Activated CD4-positive, alpha-beta memory T cell treated with anti-CD3 and anti-CD28 coated beads, Interleukin-2, amount 10 ng/mL, durations not matched to agents 7 days and 5 days (primary cell): ENCODE measurements around the gene GPC6. TPM values are rescaled to one million over a fixed set of nuclear protein-coding genes. Genes with fewer than 3 reads are reported as not detected.

Source experiments
- CTCF ChIA-PET: fragments of 350-600 bp; sonication (Branson Sonifier 250); formaldehyde crosslinking; loops from one replicate; lab custom pipeline; 2021; ENCODE audit warnings: antibody characterized with exemption, inconsistent platforms; lab: Charles Lee
- POLR2A ChIA-PET: fragments of 350-600 bp; sonication (Branson Sonifier 250); formaldehyde crosslinking; loops from one replicate; lab custom pipeline; 2021; ENCODE audit warnings: antibody characterized with exemption; lab: Charles Lee
- DNase-seq: peaks from one replicate; pipeline ENCODE4 v3.0.0-alpha.2; 2020
- H3K27ac Mint-ChIP-seq: one replicate; pipeline ENCODE4 v1.8.0; 2021; ENCODE audit warnings: mild to moderate bottlenecking, mixed read lengths
- H3K27me3 Mint-ChIP-seq: one replicate; pipeline ENCODE4 v1.8.0; 2021; ENCODE audit warnings: mixed read lengths
- H3K36me3 Mint-ChIP-seq: one replicate; pipeline ENCODE4 v1.8.0; 2021; ENCODE audit warnings: low read depth, mixed read lengths
- H3K4me1 Mint-ChIP-seq: one replicate; pipeline ENCODE4 v1.8.0; 2021; ENCODE audit warnings: mixed read lengths
- H3K4me3 Mint-ChIP-seq: one replicate; pipeline ENCODE4 v1.8.0; 2021; ENCODE audit warnings: mild to moderate bottlenecking, mixed read lengths
- H3K9me3 Mint-ChIP-seq: one replicate; pipeline ENCODE4 v1.8.0; 2021; ENCODE audit warnings: mixed read lengths
- total RNA-seq, 2 experiments: library from RNA; stranded (reverse); gene quantifications; one replicate each; pipeline ENCODE4 v1.2.3, GENCODE V29; 2021

The GPC6 gene
- total RNA-seq, 2 experiments from 2014 or later = not detected

DNA sequence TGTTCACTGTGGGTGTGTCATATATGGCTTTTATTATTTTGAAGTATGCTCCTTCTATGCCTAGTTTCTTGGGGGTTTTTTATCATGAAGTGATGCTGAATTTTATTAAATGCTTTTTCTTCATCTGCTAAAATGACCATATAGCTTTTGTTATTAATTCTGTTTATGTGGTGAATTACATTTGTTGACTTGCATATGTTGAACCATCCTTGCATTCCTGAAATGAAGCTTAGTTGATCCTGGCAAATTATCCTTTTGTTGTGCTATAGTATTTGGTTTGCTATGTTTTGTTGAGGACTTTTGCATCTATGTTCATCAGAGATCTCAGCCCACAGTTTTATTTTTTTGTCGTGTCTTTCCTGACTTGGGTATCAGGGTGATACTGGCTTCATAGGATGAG is 12.1 kb downstream of the GPC6 start:
- Mint-ChIP-seq H3K27me3 (no peaks in the 10 kb centered on the region), H3K27ac (no peak overlapping the region)
- POLR2A ChIA-PET = no interaction called here

GRCh38 chr13:93243375-93244063 is 16.9 kb downstream of the GPC6 start:
- H3K4me3 Mint-ChIP-seq = no peak overlapping the region
- H3K9me3 Mint-ChIP-seq = peaks cover 16% of the 10 kb centered on the region
- no peak overlapping the region for H3K27ac Mint-ChIP-seq
- no peaks in the 10 kb centered on the region for H3K36me3 Mint-ChIP-seq
- ChIA-PET CTCF (interaction anchor here (0.9 kb wide), 1 partner anchor 14 kb away, joined by 3 read pairs; no protein-coding TSS in a partner anchor), POLR2A (no interaction called here)
- H3K27me3 Mint-ChIP-seq = no peaks in the 10 kb centered on the region
- DNase-seq = no peak
- H3K4me1 Mint-ChIP-seq = no peaks in the 10 kb centered on the region

More for the DNA sequence above, 12.1 kb downstream of the GPC6 start:
- H3K4me3 Mint-ChIP-seq = no peak overlapping the region
- no peaks in the 10 kb centered on the region for H3K36me3 Mint-ChIP-seq
- CTCF ChIA-PET = no interaction called here
- no peaks in the 10 kb centered on the region for H3K4me1 Mint-ChIP-seq
- DNase-seq = no peak
- peaks cover 18% of the 10 kb centered on the region for H3K9me3 Mint-ChIP-seq

DNA sequence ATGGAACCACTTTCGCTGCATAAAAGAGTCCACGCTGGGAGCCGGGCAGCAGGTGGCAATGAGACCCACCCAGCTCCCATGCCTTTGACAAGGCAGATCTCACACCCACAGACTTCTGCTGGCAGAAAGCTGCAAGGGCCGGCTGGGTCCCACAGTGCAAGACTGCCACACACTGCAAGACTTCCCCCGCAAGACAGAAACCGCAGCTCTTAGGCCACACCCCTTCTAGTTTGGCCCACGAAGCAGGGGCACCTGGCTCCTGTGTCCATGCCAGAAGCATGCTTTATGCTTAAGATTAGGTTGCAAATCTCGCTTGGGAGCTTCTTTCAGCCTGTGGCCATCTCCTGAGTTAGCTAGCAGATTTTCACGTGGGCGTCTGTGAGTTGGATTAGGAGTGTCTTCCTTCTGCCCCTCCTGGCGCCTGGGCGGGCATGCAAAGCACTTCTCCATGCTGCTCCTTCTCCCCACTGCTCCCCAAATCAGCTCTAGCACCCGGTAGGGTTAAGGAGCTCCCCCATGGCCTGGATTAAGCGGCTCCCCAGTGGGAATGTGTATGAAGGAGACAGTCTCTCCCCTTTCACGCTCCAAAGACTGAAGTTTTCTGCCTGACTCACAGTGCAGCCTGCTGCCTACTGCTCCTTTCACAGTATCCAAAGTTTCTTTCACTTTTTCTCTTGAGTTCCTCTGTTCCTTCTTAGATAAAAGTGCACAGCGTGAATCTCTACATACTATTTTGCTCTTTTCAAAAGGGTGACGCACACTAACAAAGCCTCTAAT is 17.7 kb downstream of the GPC6 start:
- Mint-ChIP-seq H3K4me3 (no peak overlapping the region), H3K27ac (no peak overlapping the region), H3K27me3 (no peaks in the 10 kb centered on the region), H3K36me3 (no peaks in the 10 kb centered on the region), H3K9me3 (peaks cover 8% of the 10 kb centered on the region), H3K4me1 (no peaks in the 10 kb centered on the region)
- ChIA-PET POLR2A (no interaction called here), CTCF (interaction anchor here (0.9 kb wide), 1 partner anchor 13 kb away, joined by 3 read pairs; no protein-coding TSS in a partner anchor)
- no peak for DNase-seq

DNA sequence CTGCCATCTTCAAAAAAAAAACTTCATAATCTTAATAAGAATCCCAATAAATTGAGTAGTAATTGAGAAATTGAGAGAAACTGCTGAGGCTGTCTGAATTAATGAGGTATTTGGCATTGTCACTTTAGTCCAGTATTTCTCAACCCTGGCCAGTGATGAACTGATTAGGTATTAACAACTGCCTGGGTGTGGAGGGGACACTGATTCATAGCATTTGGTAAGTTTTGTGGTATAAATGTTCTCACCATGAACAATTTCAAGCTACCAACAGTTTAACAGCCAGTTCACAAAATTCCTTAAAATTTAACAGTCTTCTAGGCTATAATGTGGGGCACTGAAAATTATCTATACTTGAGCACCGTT is 18.3 kb downstream of the GPC6 start:
- no peak overlapping the region for H3K27ac Mint-ChIP-seq
- peaks cover 5% of the 10 kb centered on the region for H3K9me3 Mint-ChIP-seq
- H3K4me1 Mint-ChIP-seq = no peaks in the 10 kb centered on the region
- ChIA-PET POLR2A (no interaction called here), CTCF (no interaction called here)
- no peaks in the 10 kb centered on the region for H3K27me3 Mint-ChIP-seq
- H3K36me3 Mint-ChIP-seq = no peaks in the 10 kb centered on the region
- H3K4me3 Mint-ChIP-seq = no peak overlapping the region
- DNase-seq = no peak

DNA sequence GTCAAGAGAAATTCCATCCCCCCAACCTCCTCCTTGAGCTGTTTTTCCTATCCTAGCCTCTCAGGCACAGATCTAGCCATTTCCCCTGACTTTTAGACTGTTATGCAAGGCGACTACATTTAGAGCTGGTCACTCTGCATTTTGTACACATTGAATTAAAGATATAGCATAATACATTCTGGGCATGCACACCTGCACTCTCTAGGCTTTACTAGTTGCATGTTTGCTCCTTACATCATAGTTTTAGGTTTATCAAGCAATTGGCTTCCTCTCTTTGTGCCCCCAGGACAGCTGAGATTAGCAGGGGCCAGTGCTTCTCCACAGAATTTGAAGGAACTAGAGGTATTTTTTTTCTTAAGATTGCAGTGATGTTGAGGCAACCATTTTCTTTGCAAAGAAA is 19.5 kb downstream of the GPC6 start:
- no peak for DNase-seq
- H3K4me3 Mint-ChIP-seq = no peak overlapping the region

GRCh38 chr13:93248627-93249047 is 22.0 kb downstream of the GPC6 start:
- H3K4me1 Mint-ChIP-seq = no peaks in the 10 kb centered on the region

More for the DNA sequence above, 19.5 kb downstream of the GPC6 start:
- no peaks in the 10 kb centered on the region for H3K27me3 Mint-ChIP-seq
- CTCF ChIA-PET = no interaction called here
- POLR2A ChIA-PET = no interaction called here
- no peaks in the 10 kb centered on the region for H3K4me1 Mint-ChIP-seq
- no peak overlapping the region for H3K27ac Mint-ChIP-seq
- peaks cover 3% of the 10 kb centered on the region for H3K9me3 Mint-ChIP-seq
- H3K36me3 Mint-ChIP-seq = no peaks in the 10 kb centered on the region

DNA sequence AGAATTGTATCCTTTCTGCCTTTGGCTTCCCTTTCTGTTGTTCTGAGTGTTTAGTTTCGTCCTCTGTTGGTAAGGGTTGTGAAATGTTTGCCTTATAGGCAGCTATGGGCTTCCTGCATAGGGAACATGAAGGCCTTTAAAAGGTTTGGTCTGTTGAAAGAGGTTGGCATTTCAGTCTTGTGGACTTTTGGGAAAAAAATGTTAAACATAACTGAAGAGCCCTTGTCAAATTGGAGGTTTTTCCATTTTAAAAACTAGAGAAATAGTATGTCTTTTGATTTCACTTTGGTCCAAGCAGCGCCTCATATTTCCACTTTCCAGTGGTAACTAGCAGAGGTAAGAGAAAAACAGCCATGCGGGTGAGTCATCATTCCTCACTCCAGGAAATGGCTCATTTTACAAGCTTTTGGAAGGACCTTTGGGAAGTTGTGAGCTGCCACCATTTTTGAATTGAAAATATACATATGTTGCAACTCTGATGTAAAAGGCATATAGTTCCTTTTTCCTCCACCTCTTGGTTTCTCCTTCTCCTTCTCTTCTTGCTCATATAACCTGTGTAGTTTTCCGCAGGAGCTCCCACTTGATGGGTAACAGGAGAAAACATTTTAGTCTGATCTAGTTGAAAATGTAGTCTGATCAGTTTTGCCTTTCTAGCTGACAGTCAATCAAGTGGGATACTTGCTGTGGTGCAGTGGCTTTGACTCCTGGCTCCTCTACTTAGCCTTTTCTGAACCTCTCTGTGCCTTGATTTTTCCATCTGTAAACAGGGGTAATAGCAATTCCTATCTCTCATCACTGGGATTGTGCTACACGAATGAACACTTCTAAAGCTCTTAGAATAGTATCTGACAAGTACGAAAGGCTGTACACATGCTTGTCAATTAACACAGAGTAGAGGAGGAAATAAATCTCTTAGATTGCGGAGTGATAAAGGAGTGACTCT is 23.0 kb downstream of the GPC6 start:
- Mint-ChIP-seq H3K9me3 (no peaks in the 10 kb centered on the region), H3K36me3 (no peaks in the 10 kb centered on the region), H3K27ac (no peak overlapping the region), H3K4me1 (no peaks in the 10 kb centered on the region), H3K4me3 (no peak overlapping the region), H3K27me3 (no peaks in the 10 kb centered on the region)
- no peak for DNase-seq
- CTCF ChIA-PET = no interaction called here
- POLR2A ChIA-PET = no interaction called here

More at GRCh38 chr13:93248627-93249047, 22.0 kb downstream of the GPC6 start:
- Mint-ChIP-seq H3K36me3 (no peaks in the 10 kb centered on the region), H3K4me3 (no peak overlapping the region), H3K27me3 (no peaks in the 10 kb centered on the region), H3K27ac (no peak overlapping the region), H3K9me3 (no peaks in the 10 kb centered on the region)
- POLR2A ChIA-PET = no interaction called here
- DNase-seq = no peak
- CTCF ChIA-PET = no interaction called here

DNA sequence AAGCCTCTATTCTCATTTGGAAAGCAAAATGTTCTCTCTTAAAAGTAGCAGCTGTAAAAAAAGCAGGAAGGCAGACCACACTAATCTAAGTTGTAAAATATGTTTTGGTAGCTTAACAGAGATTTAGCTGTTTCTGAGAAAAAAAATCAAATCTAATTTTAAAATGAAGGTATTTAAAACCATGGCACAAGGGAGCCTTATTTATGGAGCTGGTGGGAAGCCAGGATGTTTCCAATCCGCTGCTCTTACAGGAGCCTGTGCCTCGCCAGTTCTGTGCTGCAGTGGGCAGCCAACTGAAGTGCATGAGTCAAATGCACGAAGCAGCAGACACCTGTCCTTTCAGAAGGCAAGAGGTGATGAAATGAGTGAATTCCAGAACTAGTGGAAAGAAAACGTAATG is 28.2 kb downstream of the GPC6 start:
- no peaks in the 10 kb centered on the region for H3K27me3 Mint-ChIP-seq
- no peaks in the 10 kb centered on the region for H3K9me3 Mint-ChIP-seq
- H3K36me3 Mint-ChIP-seq = no peaks in the 10 kb centered on the region
- no peak overlapping the region for H3K27ac Mint-ChIP-seq
- DNase-seq = no peak
- no peak overlapping the region for H3K4me3 Mint-ChIP-seq
- CTCF ChIA-PET = no interaction called here
- no peaks in the 10 kb centered on the region for H3K4me1 Mint-ChIP-seq
- POLR2A ChIA-PET = no interaction called here

- ChIA-PET POLR2A (no interaction called here), CTCF (interaction anchor here (1.3 kb wide), 1 partner anchor 13 kb away, joined by 3 read pairs; no protein-coding TSS in a partner anchor)
- no peaks in the 10 kb centered on the region for H3K27me3 Mint-ChIP-seq
- H3K9me3 Mint-ChIP-seq = no peaks in the 10 kb centered on the region
- no peak overlapping the region for H3K4me3 Mint-ChIP-seq
- no peaks in the 10 kb centered on the region for H3K36me3 Mint-ChIP-seq
- no peak overlapping the region for H3K27ac Mint-ChIP-seq
- H3K4me1 Mint-ChIP-seq = no peaks in the 10 kb centered on the region
- no peak for DNase-seq
These were observed 30.4 kb downstream of the GPC6 start for GRCh38 chr13:93256998-93257397.

GRCh38 chr13:93259527-93260080 is 33.0 kb downstream of the GPC6 start:
- ChIA-PET CTCF (no interaction called here), POLR2A (no interaction called here)
- Mint-ChIP-seq H3K27me3 (no peaks in the 10 kb centered on the region), H3K36me3 (no peaks in the 10 kb centered on the region), H3K9me3 (no peaks in the 10 kb centered on the region), H3K4me3 (no peak overlapping the region), H3K4me1 (no peaks in the 10 kb centered on the region), H3K27ac (no peak overlapping the region)
- DNase-seq = no peak

GRCh38 chr13:93260591-93260990 is 34.0 kb downstream of the GPC6 start:
- Mint-ChIP-seq H3K9me3 (no peaks in the 10 kb centered on the region), H3K27me3 (no peaks in the 10 kb centered on the region), H3K36me3 (no peaks in the 10 kb centered on the region), H3K4me1 (no peaks in the 10 kb centered on the region), H3K4me3 (no peak overlapping the region), H3K27ac (no peak overlapping the region)
- ChIA-PET POLR2A (no interaction called here), CTCF (no interaction called here)
- no peak for DNase-seq

DNA sequence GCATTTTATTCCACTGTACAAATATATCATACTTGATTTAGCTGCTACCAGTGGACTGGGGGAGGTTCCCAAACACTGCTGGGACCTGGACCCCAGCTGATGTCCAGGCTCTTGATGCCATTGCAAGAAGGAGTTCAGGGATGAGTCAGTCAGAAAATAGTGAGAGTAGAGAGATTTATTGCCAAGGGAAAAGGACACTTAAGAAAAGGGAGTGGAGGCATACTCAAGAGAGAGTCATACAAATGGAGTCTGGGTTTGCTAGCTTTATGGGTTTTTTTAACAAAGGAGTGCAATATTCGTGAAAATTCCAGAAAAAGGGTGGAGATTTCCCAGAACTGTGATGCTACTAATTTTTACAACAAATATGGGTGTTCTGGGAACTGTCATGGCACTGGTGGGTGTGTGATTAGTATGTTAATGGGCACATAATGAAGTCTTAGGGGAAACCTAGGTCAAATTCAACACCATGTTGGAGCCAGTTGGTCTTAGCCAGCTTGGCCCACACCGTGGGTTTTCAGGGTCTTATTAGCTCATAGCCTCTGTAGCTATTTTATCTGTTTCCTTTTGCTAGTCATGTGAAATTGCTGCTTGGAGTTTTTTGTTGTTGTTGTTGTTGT is 36.2 kb downstream of the GPC6 start:
- Mint-ChIP-seq H3K4me3 (no peak overlapping the region), H3K27me3 (no peaks in the 10 kb centered on the region), H3K4me1 (no peaks in the 10 kb centered on the region), H3K36me3 (no peaks in the 10 kb centered on the region), H3K9me3 (no peaks in the 10 kb centered on the region), H3K27ac (no peak overlapping the region)
- POLR2A ChIA-PET = no interaction called here
- CTCF ChIA-PET = no interaction called here
- no peak for DNase-seq
